Testis (tissue), 3 donors: ENCODE results near the gene MT1F. TPM values are rescaled to one million over a fixed set of nuclear protein-coding genes. Genes with fewer than 3 reads are reported as not detected.

Experiments
- polyA plus RNA-seq: library from polyadenylated mRNA; stranded (reverse); fragments of 350-450 nt; fragmentation: Illumina TruSeq; extraction: RNeasy Lipid Tissue Mini Kit (QIAGEN cat#74804); gene quantifications from one replicate; pipeline ENCODE4 v1.2.3, GENCODE V29; 2014; ENCODE audit warnings: low read depth, low replicate concordance; ENCODE audit not compliant: insufficient read depth
- total RNA-seq, 2 donors: library from RNA; depleted of rRNA; stranded (reverse); fragments of >200 nt; gene quantifications; one replicate each; pipeline ENCODE4 v1.2.3, GENCODE V29; 2016

MT1F gene
- total and polyA plus RNA-seq, 3 donors from 2014 or later = 3.6 to 15.4 (median 8.1) TPM

Other genes starting within 250 kb of the MT1F start
- gene AMFR, start 232.4 kb upstream of the MT1F start, total RNA-seq = 100 to 1,000 TPM; 287 to 337 TPM
- 258 TPM for gene AMFR, start 232.4 kb upstream of the MT1F start, polyA plus RNA-seq
- 10 to 100 TPM; 67.7 to 75.3 TPM for gene NUDT21, start 206.6 kb upstream of the MT1F start, total RNA-seq
- gene NUDT21, start 206.6 kb upstream of the MT1F start, polyA plus RNA-seq = 224 TPM
- gene OGFOD1, start 206.4 kb upstream of the MT1F start, total RNA-seq = 10 to 100 TPM; 26.7 to 34.5 TPM
- gene OGFOD1, start 206.4 kb upstream of the MT1F start, polyA plus RNA-seq = 38.2 TPM
- gene BBS2, start 137.9 kb upstream of the MT1F start, total RNA-seq = 10 to 100 TPM; 70.3 to 83.6 TPM
- 79.8 TPM for gene BBS2, start 137.9 kb upstream of the MT1F start, polyA plus RNA-seq
- not detected for gene MT4, start 92.9 kb upstream of the MT1F start, total RNA-seq
- gene MT4, start 92.9 kb upstream of the MT1F start, polyA plus RNA-seq = 2.3 TPM
- gene MT3, start 68.4 kb upstream of the MT1F start, total RNA-seq = 1 to 10 TPM in 1 of 2 donors, not detected in 1; 4.6 TPM
- 12.0 TPM for gene MT3, start 68.4 kb upstream of the MT1F start, polyA plus RNA-seq
- 10 to 100 TPM; 20.1 to 30.7 TPM for gene MT2A, start 49.4 kb upstream of the MT1F start, total RNA-seq
- 77.1 TPM for gene MT2A, start 49.4 kb upstream of the MT1F start, polyA plus RNA-seq
- 10 to 100 TPM; 10.5 to 55.4 TPM for gene MT1E, start 32.2 kb upstream of the MT1F start, total RNA-seq
- 22.4 TPM for gene MT1E, start 32.2 kb upstream of the MT1F start, polyA plus RNA-seq
- 1 to 10 TPM; 2.2 to 3.7 TPM for gene MT1M, start 25.3 kb upstream of the MT1F start, total RNA-seq
- 2.6 TPM for gene MT1M, start 25.3 kb upstream of the MT1F start, polyA plus RNA-seq
- 10 to 100 TPM in 1 of 2 donors, not detected in 1; 10.6 TPM for gene MT1A, start 19.3 kb upstream of the MT1F start, total RNA-seq
- not detected for gene MT1A, start 19.3 kb upstream of the MT1F start, polyA plus RNA-seq
- not detected for gene MT1B, start 6.1 kb upstream of the MT1F start, total RNA-seq
- gene MT1B, start 6.1 kb upstream of the MT1F start, polyA plus RNA-seq = not detected
- gene MT1G, start 10.1 kb downstream of the MT1F start, total RNA-seq = 10 to 100 TPM in 1 of 2 donors, 1 to 10 TPM in 1; 2.1 to 11.5 TPM
- 14.7 TPM for gene MT1G, start 10.1 kb downstream of the MT1F start, polyA plus RNA-seq
- gene MT1H, start 11.9 kb downstream of the MT1F start, total RNA-seq = not detected
- not detected for gene MT1H, start 11.9 kb downstream of the MT1F start, polyA plus RNA-seq
- gene MT1X, start 24.5 kb downstream of the MT1F start, total RNA-seq = 100 to 1,000 TPM in 1 of 2 donors, 10 to 100 TPM in 1; 77.0 to 180 TPM
- gene MT1X, start 24.5 kb downstream of the MT1F start, polyA plus RNA-seq = 51.7 TPM
- 100 to 1,000 TPM in 1 of 2 donors, 10 to 100 TPM in 1; 94.2 to 102 TPM for gene NUP93, start 72.2 kb downstream of the MT1F start, total RNA-seq
- gene NUP93, start 72.2 kb downstream of the MT1F start, polyA plus RNA-seq = 147 TPM
- gene SLC12A3, start 207.2 kb downstream of the MT1F start, total RNA-seq = 1 to 10 TPM in 1 of 2 donors, under 1 TPM in 1; 0.16 to 1.1 TPM
- gene SLC12A3, start 207.2 kb downstream of the MT1F start, polyA plus RNA-seq = 0.16 TPM